ENCODE measurements around the gene RHOU.

Gene RHOU

GRCh38 chr1:228785366-228786330 lies 50.4 kb downstream of the RHOU start:
- no peak for DNase-seq (ENCODE audit: low read depth)

DNA sequence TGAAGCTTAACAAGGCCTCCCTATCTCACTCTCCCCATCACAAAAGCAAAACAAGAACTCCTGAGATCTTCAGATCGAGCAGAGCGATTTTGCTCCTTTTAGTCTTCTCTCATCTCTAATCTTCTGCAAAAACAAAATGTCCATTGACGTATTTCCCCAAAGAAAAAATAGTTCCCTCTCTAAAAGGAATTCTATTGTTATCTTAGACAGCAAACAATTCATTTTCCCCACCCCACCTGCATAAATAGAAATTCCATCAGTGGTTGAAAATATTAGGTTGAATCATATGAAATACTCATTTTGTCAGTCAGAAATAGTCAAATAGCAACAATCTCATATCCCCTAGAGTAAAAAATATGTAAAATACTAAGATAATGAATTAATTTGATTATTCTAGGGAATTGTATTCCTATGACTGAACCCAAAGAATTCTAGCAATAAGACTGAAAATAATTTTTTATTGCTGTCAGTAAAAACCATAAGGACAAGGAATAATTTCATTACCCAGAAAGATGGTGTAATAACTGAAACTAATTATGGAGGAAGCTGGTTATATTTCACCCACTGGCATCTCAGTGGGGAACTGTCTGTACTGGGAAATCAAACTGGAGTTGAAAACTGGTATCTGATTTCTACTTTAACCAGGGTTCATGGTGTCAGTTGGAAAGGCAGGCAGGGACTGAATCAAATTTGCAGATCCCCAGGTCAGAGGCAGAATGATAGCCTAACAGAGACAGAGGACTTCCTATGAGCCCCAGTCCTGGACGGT lies 51.3 kb downstream of the RHOU start:
- DNase-seq (ENCODE audit: low read depth), result no peak

DNA sequence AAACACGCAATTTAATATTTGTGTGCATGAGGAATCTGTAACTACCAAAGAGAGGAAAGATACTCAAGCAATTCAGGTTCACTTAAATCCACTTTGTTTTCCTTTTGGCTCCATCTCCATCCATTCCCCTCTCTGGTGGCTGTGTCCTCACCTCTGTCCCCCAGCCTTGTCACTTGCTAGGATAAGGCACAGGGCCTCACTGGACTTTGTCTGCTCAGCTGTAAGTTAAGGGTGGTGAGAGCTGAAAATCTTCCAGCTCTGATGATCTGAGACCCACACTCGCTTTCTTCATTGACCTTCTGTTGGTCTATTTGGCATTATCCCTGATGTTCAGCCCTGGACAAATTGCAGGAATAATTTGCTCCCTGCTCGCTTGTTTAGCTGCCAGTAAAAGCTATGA lies 56.5 kb downstream of the RHOU start:
- DNase-seq (ENCODE audit: low read depth), result no peak

DNA sequence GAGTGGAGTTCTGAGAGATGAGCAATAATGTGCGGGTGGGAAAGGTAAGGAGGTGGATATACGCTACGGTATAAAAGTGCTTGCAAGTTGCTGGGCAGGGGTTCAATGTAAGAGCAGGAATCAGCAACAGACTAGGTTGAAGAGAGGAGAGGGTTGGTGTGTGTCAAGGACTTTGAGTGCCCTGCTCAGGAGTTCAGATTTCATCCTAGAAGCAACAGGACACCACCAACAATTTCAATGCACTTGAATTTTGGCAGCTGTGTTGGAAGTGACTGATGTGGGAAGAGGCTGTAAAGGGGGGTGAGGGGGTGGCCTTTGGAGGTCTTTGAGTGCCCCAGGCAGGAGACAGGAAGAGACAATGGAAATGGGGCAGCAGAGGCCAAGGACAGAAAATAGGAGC lies 57.3 kb downstream of the RHOU start:
- no peak for DNase-seq (ENCODE audit: low read depth)

DNA sequence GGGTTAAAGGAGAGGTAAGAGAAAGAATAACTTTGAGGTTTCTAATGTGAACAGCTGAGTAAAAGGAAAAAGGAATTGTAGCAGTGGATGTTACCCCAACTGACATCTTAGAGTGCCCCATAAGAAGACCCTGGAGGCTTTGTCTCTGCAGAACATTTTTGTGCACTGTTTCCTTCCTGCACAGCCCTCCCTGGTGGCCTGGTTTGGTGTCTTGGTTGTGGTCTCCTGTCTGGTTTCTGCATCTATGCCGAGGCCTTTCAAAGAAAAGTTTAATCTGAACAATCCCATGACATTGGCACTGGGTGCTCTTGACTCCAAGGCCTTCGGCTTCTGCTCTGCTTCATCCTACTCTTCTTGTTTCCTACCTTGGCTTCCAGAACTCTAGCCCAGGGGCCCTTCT lies 57.8 kb downstream of the RHOU start:
- no peak for DNase-seq (ENCODE audit: low read depth)

- DNase-seq (ENCODE audit: low read depth), result no peak
These were observed 58.9 kb downstream of the RHOU start for GRCh38 chr1:228794173-228794572.

GRCh38 chr1:228794810-228795209 lies 59.5 kb downstream of the RHOU start:
- DNase-seq (ENCODE audit: low read depth), result no peak

- no peak for DNase-seq (ENCODE audit: low read depth)
These were observed 60.3 kb downstream of the RHOU start for GRCh38 chr1:228795596-228795995.

Measured in stimulated activated CD8-positive, alpha-beta memory T cell treated with anti-CD3 and anti-CD28 coated beads, Interleukin-7, amount 100 ng/mL, for 24 hours (primary cell).